HCT116 (cell line): ENCODE data around the gene SLC31A1.

Source experiments
- EZH2 ChIP-seq: fragments of 200-600 bp; sonication (generic); IDR thresholded peaks from 2 replicates; pipeline ENCODE4 v1.6.1; 2017; ENCODE audit warnings: antibody characterized with exemption, mixed run types
- EZH2phosphoT487 ChIP-seq: fragments of 200-600 bp; IDR thresholded peaks from 2 replicates; pipeline ENCODE4 v1.6.1; 2018; ENCODE audit warnings: antibody characterized with exemption, borderline replicate concordance
- JUND ChIP-seq: IDR thresholded peaks from 2 replicates; pipeline ENCODE4 v1.6.1; 2012
- POLR2A ChIP-seq: IDR thresholded peaks from 2 replicates; pipeline ENCODE4 v1.7.0; 2011; ENCODE audit warnings: borderline replicate concordance; ENCODE audit not compliant: insufficient read depth, insufficient read length; ENCODE audit errors: extremely low read depth
- REST ChIP-seq: IDR thresholded peaks from 2 replicates; pipeline ENCODE4 v1.6.1; 2012; ENCODE audit warnings: low read depth
- YY1 ChIP-seq: IDR thresholded peaks from 2 replicates; pipeline ENCODE4 v1.6.1; 2011; ENCODE audit warnings: low read length, low read depth, moderate library complexity, mild to moderate bottlenecking; ENCODE audit not compliant: insufficient replicate concordance; ENCODE audit errors: extremely low read depth
- ZBTB33 ChIP-seq: IDR thresholded peaks from 2 replicates; pipeline ENCODE4 v1.6.1; 2011; ENCODE audit warnings: mild to moderate bottlenecking, low read length, moderate library complexity; ENCODE audit not compliant: insufficient replicate concordance; ENCODE audit errors: extremely low read depth
- TF ChIP-seq, protein P1 (sequence below): IDR thresholded peaks from 2 replicates; pipeline ENCODE4 v1.6.1; 2012
- TF ChIP-seq, protein P2 (sequence below), 3 experiments: fragments of 200-600 bp in 1 of 3; sonication (generic) in 1 of 3; IDR thresholded peaks in 2 of 3; conservative IDR thresholded peaks in 1 of 3; 2 replicates each; pipeline ENCODE4 v1.5.1; 2012 to 2017; ENCODE audit warnings: low read depth in 2 of 3, low read length in 2 of 3, antibody characterized with exemption in 1 of 3, borderline replicate concordance in 1 of 3, control low read depth in 1 of 3, mild to moderate bottlenecking in 1 of 3, mixed read lengths in 1 of 3, mixed run types in 1 of 3, moderate library complexity in 1 of 3; ENCODE audit not compliant: insufficient read depth in 1 of 3

DNA sequence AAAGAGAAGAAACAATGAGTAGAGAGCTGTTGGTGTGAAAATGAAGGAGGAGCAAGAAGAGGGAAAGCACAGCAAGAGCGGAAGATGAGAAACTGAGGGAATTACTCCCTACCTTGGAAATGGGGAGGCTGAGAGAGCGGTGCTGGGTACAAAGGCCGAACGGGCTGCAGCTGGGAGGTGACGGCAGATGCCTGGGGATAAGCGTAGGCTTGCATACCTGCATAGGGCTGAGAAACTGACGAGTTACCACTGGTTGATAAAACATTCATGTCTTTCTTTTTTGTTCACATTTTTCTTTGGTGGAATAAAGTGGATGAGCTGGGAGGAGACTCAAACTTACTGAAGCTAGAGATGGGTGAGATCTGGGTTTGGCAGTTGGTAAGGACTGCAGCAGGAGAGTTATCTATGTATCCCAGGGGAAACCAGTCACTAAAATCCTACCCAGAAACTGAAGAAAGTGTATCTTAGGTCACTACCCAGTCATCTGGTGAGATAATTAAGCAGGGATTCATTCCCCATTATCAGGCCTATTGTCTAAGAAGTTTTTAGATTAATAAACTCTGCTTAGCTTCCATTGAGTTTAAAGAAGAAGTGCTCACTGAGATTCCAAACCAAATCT is 35.1 kb upstream of the SLC31A1 start:
- TF ChIP-seq REST (no peak), EZH2 (no peak), ZBTB33 (no peak), POLR2A (no peak), EZH2phosphoT487 (no peak), YY1 (no peak), JUND (no peak)
- TF ChIP-seq, protein P1, sequence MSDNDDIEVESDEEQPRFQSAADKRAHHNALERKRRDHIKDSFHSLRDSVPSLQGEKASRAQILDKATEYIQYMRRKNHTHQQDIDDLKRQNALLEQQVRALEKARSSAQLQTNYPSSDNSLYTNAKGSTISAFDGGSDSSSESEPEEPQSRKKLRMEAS, result no peak
- TF ChIP-seq, protein P2, sequence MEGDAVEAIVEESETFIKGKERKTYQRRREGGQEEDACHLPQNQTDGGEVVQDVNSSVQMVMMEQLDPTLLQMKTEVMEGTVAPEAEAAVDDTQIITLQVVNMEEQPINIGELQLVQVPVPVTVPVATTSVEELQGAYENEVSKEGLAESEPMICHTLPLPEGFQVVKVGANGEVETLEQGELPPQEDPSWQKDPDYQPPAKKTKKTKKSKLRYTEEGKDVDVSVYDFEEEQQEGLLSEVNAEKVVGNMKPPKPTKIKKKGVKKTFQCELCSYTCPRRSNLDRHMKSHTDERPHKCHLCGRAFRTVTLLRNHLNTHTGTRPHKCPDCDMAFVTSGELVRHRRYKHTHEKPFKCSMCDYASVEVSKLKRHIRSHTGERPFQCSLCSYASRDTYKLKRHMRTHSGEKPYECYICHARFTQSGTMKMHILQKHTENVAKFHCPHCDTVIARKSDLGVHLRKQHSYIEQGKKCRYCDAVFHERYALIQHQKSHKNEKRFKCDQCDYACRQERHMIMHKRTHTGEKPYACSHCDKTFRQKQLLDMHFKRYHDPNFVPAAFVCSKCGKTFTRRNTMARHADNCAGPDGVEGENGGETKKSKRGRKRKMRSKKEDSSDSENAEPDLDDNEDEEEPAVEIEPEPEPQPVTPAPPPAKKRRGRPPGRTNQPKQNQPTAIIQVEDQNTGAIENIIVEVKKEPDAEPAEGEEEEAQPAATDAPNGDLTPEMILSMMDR (IDR thresholded peaks at IDR 0.05 in 2 of 3, conservative IDR thresholded peaks at IDR 0.05 in 1 of 3; ENCODE audit: borderline replicate concordance in 1 of 3, insufficient read depth in 1 of 3, low read depth in 2 of 3, low read length in 2 of 3), result no peak
